Pericardium fibroblast (primary cell): ENCODE results near the gene ART1. TPM values are rescaled to one million over a fixed set of nuclear protein-coding genes. Genes with fewer than 3 reads are reported as not detected.

Experiments used
- total RNA-seq: library from RNA; depleted of rRNA; stranded (reverse); fragments of >200 nt; gene quantifications from 2 replicates; pipeline ENCODE4 v1.2.3, GENCODE V29; 2015

ART1 gene
- not detected in 2 replicates for total RNA-seq

GRCh38 chr11:3644817-3645235 is at the start of gene ART1:
Gene ART1 (plus strand): TSS chr11:3645128. CDS start chr11:3659214, 14,086 bp downstream.

DNA sequence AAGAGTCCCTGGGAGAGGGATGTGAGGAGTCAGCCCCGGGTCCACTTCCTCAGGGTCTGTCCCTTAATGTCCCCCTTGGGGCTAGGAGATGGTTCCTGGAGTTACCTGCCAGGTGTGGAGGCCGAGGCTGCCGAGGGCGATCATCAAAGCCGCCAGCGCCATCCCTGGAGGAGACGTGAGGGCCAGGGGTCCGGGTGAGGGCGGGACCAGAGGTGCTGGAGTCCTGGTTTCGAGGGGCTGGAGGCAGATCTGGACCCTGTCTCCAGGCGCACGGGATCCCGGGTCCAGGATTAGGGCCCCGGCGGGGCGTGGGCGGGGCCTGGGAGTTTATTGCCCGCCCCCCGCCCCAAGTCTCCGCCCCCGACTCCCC is 3.2 kb upstream of the ART1 start, which contains the start of gene ART5:
Gene ART5 (minus strand): TSS at position 292 of the 370 bp plus-strand sequence. CDS start 130 bp downstream, at position 162.

GRCh38 chr11:3671334-3672254 is 26.7 kb downstream of the ART1 start, which contains the start of gene CHRNA10:
Gene CHRNA10 (minus strand): TSS chr11:3671384. CDS start chr11:3671312, 72 bp downstream.

Other genes starting within 250 kb of the ART1 start
- gene ART5, start 3.1 kb upstream of the ART1 start, total RNA-seq: 0.12 and 0.26 TPM in 2 replicates
- 0.12 and 1.0 TPM in 2 replicates for gene CHRNA10, start 26.3 kb downstream of the ART1 start, total RNA-seq
- gene NUP98, start 152.4 kb downstream of the ART1 start, total RNA-seq: 45.6 and 60.2 TPM in 2 replicates
- 4.8 and 11.4 TPM in 2 replicates for gene PGAP2, start 163.4 kb downstream of the ART1 start, total RNA-seq
- 52.0 and 54.7 TPM in 2 replicates for gene RHOG, start 195.8 kb downstream of the ART1 start, total RNA-seq
- gene STIM1, start 210.5 kb downstream of the ART1 start, total RNA-seq: 23.1 and 47.2 TPM in 2 replicates